ENCODE measurements around the gene SCD5. TPM values are rescaled to one million over a fixed set of nuclear protein-coding genes. Genes with fewer than 3 reads are reported as not detected.
A peak's percentile ranks its signal among the peaks of the same experiment; 100 is the strongest.

Gene SCD5
- total RNA-seq, 1 donor from 2014 or later = 36.9 TPM

DNA sequence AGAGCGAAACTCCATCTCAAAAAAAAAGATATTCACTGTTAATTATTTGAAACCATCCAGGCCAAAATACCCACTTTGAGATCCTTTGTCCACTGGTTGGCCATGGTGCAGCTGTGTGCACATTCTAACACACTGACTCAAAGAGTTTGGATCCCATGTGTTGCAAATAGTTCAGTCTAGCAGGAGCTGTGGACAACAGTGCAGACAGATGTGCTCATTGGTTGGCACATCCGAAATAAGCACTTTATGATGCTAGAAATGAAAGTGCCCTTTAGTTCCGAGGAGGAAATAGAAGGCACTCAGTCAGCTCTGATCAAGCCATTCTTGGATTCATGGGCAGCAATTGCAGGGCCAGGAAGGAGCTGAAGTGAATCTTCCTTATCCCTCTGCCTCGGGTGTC, 173.8 kb downstream of the SCD5 start:
- H3K4me3 Mint-ChIP-seq = no peak overlapping the region
- H3K4me1 Mint-ChIP-seq = no peaks in the 10 kb centered on the region
- H4K20me1 ChIP-seq (ENCODE audit: low read depth) = peaks cover 10% of the 10 kb centered on the region
- H3K4me3 ChIP-seq = no peak overlapping the region
- no peak overlapping the region for H3K4me2 ChIP-seq
- H3K27ac Mint-ChIP-seq = no peak overlapping the region
- peaks cover 5% of the 10 kb centered on the region for H3K27me3 Mint-ChIP-seq (ENCODE audit: insufficient read depth, low read depth)
- DNase-seq (ENCODE audit: low spot score) = no peak
- H3K36me3 ChIP-seq = no peaks in the 10 kb centered on the region
- H3K79me2 ChIP-seq (ENCODE audit: low read depth) = no peaks in the 10 kb centered on the region
- H3K9ac ChIP-seq = no peak overlapping the region
- no peaks in the 10 kb centered on the region for H3K9me3 Mint-ChIP-seq
- H2AFZ ChIP-seq (replicated peaks) = no peak overlapping the region
- H3K27me3 ChIP-seq = no peaks in the 10 kb centered on the region
- H3K36me3 Mint-ChIP-seq = peaks cover 5% of the 10 kb centered on the region
- peaks cover 20% of the 10 kb centered on the region for H3K4me1 ChIP-seq
- H3K9me3 ChIP-seq (ENCODE audit: low read depth) = no peaks in the 10 kb centered on the region
- H3K27ac ChIP-seq = no peak overlapping the region
- TF ChIP-seq EZH2phosphoT487 (IDR thresholded peaks at IDR 0.05) (no peak), EZH2 (IDR thresholded peaks at IDR 0.05) (no peak)
- TF ChIP-seq, protein P1, sequence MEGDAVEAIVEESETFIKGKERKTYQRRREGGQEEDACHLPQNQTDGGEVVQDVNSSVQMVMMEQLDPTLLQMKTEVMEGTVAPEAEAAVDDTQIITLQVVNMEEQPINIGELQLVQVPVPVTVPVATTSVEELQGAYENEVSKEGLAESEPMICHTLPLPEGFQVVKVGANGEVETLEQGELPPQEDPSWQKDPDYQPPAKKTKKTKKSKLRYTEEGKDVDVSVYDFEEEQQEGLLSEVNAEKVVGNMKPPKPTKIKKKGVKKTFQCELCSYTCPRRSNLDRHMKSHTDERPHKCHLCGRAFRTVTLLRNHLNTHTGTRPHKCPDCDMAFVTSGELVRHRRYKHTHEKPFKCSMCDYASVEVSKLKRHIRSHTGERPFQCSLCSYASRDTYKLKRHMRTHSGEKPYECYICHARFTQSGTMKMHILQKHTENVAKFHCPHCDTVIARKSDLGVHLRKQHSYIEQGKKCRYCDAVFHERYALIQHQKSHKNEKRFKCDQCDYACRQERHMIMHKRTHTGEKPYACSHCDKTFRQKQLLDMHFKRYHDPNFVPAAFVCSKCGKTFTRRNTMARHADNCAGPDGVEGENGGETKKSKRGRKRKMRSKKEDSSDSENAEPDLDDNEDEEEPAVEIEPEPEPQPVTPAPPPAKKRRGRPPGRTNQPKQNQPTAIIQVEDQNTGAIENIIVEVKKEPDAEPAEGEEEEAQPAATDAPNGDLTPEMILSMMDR (IDR thresholded peaks at IDR 0.05) = no peak
- H3F3A ChIP-seq (ENCODE audit: low read depth) = peaks cover 19% of the 10 kb centered on the region

- H3K79me2 ChIP-seq (ENCODE audit: low read depth) = no peaks in the 10 kb centered on the region
- H3K4me3 Mint-ChIP-seq = no peak overlapping the region
- H3F3A ChIP-seq (ENCODE audit: low read depth) = peaks cover 19% of the 10 kb centered on the region
- TF ChIP-seq EZH2 (IDR thresholded peaks at IDR 0.05) (no peak), EZH2phosphoT487 (IDR thresholded peaks at IDR 0.05) (no peak)
- TF ChIP-seq, protein P1 (IDR thresholded peaks at IDR 0.05) = no peak
- peaks cover 3% of the 10 kb centered on the region for H3K36me3 Mint-ChIP-seq
- no peaks in the 10 kb centered on the region for H3K4me1 Mint-ChIP-seq
- DNase-seq (ENCODE audit: low spot score) = no peak
- H3K4me3 ChIP-seq = no peak overlapping the region
- no peaks in the 10 kb centered on the region for H3K9me3 ChIP-seq (ENCODE audit: low read depth)
- no peaks in the 10 kb centered on the region for H3K27me3 ChIP-seq
- H3K27me3 Mint-ChIP-seq (ENCODE audit: insufficient read depth, low read depth) = no peaks in the 10 kb centered on the region
- no peak overlapping the region for H2AFZ ChIP-seq (replicated peaks)
- no peaks in the 10 kb centered on the region for H3K36me3 ChIP-seq
- no peak overlapping the region for H3K27ac Mint-ChIP-seq
- H3K9ac ChIP-seq = no peak overlapping the region
- H3K27ac ChIP-seq = no peak overlapping the region
- H4K20me1 ChIP-seq (ENCODE audit: low read depth) = peaks cover 10% of the 10 kb centered on the region
- H3K4me2 ChIP-seq = no peak overlapping the region
- no peaks in the 10 kb centered on the region for H3K9me3 Mint-ChIP-seq
- H3K4me1 ChIP-seq = peaks cover 31% of the 10 kb centered on the region
Measured at GRCh38 chr4:82623121-82623683, 175.4 kb downstream of the SCD5 start.

DNA sequence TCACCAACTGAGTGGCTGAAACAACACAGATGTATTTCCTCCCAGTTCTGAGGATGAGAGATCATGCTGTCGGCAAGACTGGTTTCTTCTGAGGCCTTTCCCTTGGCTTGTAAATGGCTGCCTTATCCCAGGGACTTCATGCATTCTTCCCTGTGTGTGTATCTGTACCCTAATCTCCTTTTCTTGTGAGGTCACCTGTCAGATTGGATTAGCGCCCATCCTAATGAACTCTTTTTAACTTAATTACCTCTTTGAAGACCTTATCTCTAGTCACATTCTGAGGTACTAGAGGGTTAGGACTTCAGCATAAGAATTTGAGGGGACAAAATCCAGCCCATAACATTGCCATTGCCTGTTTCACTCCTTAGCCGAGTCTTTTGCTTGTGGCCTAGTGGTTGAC, 177.3 kb downstream of the SCD5 start:
- peak; percentile 80 for DNase-seq (ENCODE audit: low spot score)
- Histone ChIP-seq H3K9ac (no peak overlapping the region), H3K9me3 (ENCODE audit: low read depth) (no peaks in the 10 kb centered on the region), H3F3A (ENCODE audit: low read depth) (peaks cover 19% of the 10 kb centered on the region), H3K36me3 (no peaks in the 10 kb centered on the region), H2AFZ (replicated peaks) (no peak overlapping the region), H3K27me3 (no peaks in the 10 kb centered on the region), H3K4me2 (peak overlapping the region; percentile 79), H3K4me1 (peaks cover 31% of the 10 kb centered on the region), H3K27ac (peak overlapping the region; percentile 80), H3K79me2 (ENCODE audit: low read depth) (no peaks in the 10 kb centered on the region), H4K20me1 (ENCODE audit: low read depth) (peaks cover 10% of the 10 kb centered on the region), H3K4me3 (peak overlapping the region; percentile 21)
- Mint-ChIP-seq H3K4me1 (no peaks in the 10 kb centered on the region), H3K36me3 (no peaks in the 10 kb centered on the region), H3K9me3 (no peaks in the 10 kb centered on the region), H3K4me3 (no peak overlapping the region), H3K27ac (peak overlapping the region; percentile 94), H3K27me3 (ENCODE audit: insufficient read depth, low read depth) (no peaks in the 10 kb centered on the region)
- TF ChIP-seq, protein P1 (IDR thresholded peaks at IDR 0.05) = no peak
- TF ChIP-seq EZH2phosphoT487 (IDR thresholded peaks at IDR 0.05) (peak; percentile 56), EZH2 (IDR thresholded peaks at IDR 0.05) (no peak)
